Measurements from ENCODE around the gene LMX1B.
A peak's percentile ranks its signal among the peaks of the same experiment; 100 is the strongest.
"Not testable (repeated sequence)": the region's sequence is repeated elsewhere in the genome, so short reads cannot be mapped to it uniquely, and the experiment has no call there.

LMX1B gene

GRCh38 chr9:126700903-126701812 lies 87.4 kb downstream of the LMX1B start:
- no peak for DNase-seq

GRCh38 chr9:126701813-126702140 lies 88.0 kb downstream of the LMX1B start:
- DNase-seq = no peak

DNA sequence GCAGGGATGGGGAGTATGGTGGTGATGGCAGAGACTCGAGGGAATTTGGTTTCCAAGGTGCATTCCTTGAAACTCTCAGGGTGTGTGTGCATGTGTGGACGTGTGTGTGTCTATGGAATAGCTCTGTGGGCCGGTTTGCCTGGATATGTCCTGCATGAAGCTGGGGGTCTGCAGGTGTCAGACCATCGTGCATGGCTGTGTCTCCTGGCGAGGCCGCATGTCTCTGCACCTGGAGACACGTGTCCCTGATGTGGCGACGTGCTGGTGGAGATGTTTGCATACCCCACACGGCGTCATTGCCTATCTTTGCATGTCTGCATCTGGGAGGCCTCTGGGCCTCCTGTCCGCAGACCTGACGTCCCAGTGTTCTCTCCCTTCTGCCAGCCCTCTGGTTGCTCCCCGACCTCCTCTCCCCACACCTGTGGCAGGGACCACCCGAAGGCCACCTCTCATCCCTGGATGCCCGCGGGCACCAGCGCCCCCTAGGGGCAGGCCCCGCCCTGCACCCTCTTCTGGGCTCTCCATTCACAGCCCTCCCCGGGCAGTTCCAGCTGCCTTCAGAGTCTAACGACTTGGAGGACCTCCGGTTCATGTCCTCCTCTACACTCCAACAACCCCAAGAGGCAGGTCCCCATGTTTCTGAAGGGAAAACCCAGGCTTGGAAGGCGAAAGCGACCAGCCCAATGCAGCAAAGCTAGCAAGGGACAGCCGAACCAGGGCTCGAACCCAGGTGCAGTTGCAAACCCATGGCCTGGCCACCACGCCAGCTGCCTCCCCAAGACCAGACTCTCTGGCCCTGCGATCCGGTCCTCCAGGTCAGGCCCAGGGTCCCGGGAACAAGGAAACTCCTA lies 88.6 kb downstream of the LMX1B start:
- DNase-seq = no peak

DNA sequence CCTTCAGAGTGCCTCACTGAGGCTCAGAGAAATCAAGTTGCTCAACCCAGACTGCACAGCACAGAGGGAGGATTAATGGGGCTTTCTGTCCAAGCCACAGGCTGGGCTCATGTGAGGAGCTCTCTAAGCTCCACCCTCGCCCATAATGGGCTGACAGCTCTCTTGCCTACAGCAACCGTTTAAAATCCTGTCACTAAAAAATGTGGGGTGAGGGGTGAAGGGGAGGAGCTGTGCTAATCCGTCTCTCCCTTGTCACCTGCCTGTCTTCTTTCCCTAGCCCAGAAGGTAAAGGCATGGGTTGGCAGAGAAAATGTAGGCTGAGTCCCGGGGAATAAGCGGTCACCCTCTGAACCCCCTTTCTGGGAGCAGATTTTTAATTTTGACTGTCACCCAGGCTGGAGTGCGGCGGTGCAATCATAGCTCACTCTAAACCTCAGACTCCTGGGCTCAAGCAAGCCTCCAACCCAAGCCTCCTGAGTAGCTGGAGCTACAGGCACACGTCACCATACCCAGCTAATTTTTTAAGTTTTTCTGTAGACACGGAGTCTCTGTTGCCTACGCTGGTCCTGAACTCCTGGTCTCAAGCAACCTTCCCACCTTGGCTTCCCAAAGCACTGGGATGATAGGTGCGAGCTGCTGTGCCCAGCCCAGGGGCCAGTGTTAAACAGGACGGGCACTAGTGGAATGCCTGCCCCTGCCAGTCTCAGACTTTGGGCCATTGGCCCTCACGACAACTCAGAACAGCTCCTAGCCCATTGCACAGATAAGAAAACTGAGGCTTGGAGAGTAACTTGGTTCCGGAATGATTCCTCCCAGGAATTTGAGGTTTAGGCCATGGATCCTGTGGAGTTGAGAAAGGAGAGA lies 89.5 kb downstream of the LMX1B start:
- no peak for DNase-seq

DNA sequence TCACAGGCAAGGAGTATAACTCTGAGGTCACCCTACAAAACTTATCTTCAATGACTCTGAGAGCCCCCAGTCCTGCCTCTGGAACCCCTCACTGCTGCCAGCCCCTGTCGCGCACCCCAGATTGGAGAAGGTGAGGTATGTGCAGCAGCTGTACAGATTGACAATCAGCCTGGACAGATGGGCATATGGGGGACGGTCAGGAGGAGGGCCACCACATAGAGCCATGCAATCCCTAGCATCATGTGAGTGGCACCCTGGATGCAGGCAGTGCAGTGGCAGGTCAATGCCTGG lies 90.1 kb downstream of the LMX1B start:
- DNase-seq = no peak

GRCh38 chr9:126704157-126704891 lies 90.6 kb downstream of the LMX1B start:
- DNase-seq = no peak

DNA sequence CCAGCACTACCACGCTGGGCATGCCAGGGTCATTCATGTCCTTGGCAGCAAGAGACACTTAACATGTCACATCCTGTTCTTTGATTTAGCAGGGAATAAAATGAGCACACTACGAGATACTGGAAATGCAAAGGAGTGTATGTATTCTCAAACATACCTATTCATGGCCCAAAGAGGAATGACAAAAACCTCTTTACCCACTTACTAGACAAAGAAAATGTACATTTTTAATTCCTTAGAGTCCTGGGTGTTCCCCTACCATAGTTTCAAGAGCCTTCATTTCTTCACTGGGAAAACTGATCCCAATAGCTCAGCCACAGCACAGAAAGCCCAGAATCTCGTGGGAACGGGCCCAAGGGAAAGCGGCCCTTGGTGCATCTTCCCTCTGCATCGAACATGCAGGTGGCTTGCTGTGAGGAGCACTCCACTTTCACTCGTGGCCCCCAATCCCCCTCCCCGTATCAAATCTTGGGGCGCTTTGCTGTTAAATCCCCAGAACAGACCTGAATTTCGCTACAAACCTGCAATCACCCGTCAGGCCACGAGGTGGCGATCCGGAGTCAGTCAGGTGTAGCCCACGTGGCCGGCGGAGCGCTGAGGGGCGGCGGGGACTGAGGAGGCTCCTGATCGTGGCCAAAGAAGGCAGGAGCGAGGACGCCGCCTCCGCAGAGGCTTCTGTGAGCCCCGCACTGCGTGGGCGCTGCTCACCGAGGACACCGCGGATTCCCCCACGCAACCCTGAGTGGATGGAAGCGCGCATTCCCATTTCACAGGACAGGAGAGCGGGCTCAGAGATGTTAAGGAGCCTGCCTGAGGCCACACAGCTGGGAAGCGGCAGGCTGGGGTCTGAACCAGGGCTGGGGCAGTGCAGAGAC lies 91.4 kb downstream of the LMX1B start:
- DNase-seq = peak; percentile 16

DNA sequence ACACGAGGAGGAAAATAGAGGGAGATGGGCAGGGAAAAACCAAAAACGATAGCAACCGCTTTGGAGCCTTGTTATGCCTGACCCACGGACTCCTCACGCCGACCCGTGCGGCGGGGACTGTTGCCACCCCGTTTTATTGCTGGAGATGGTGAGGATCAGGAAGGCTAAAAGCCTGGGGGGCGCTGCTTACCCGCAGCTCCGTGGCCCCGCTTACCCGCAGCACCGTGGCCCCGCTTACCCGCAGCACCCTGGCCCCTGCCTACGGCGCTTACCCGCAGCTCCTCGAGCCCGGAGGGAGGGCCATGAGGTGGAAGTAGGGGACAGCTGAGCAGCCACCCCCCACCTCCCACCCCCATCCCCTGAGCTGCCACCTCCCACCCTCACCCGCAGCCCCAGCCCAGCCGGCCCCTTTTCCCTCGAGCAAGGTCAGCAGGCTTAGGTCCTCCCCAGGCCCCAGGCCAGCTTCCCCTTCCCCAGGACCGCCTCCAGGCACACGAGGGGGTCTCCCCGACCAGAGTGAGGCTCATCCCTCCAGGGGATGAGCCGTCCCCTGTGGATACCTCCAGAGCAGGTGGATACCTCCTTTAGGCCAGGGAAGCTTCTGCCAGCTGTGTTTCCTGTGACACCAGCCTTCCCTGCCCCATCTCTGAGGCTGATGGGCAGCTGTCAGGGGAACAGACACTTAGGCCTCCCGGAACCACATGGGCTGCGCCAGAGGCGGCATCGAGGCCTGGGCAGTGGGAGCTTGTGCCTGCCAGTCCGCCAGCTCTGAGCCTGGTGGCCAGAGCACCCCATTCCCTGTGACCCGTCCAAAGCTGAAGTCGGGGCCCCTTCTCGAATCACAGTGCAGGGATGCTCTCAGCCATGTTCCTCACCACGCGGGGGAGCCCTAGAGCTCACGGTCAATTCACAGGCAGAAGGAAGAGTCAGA lies 92.3 kb downstream of the LMX1B start:
- DNase-seq = no peak

- no peak for DNase-seq
Observed at GRCh38 chr9:126706698-126707053, 92.9 kb downstream of the LMX1B start.

DNA sequence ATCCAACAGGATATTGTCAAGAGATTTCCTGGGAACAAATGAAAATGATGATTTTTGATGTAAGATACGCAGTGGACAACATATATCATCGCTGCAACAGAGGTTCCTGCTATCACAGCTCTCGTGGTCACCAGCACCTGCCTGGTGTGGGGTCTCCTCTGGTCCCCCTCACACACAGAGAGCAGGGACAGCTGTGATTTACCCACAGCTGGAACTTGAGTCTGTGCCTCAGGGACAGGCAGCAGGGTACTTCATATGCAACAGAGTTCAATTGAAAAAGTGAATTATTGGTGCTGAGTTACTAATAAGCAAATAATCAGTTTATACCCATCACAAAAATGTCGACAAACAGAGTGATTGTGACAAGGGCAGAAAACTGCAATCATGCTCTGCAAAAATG lies 93.4 kb downstream of the LMX1B start:
- no peak for DNase-seq

DNA sequence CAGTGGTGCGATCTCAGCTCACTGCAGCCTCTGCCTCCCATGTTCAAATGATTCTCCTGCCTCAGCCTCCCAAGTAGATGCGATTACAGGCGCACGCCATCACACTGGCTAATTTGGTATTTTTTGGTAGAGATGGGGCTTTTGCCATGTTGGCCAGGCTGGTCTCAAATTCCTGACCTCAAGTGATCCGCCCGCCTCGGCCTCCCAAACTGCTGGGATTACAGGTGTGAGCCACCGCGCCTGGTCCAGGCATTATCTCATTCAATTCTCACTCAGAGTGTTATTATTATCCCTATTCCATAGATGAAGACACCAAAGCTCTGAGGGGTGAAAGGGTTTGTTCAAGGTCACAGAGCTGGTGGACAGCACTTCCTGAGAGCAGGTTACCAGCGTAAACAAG lies 94.0 kb downstream of the LMX1B start:
- DNase-seq = not testable (repeated sequence)

DNA sequence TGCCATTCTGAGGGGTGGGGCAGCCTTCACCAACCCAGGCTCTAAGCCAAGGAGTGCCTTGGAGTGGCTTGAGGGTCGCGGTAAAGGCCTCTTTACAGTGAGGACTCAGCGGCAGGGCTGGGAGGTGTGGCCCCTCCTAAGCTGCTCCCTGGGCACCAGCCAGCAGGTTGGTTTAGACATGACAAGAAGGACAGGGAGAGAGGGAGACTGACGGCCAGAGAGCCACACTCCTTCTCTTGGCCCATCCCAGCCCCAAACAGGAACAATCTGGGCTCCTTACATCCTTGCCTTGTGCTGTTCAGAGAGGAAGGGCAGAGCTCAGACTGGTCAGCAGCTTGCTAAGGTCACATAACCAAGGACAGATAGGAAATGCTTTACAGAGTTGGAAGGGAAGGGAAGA lies 94.5 kb downstream of the LMX1B start:
- no peak for DNase-seq

DNA sequence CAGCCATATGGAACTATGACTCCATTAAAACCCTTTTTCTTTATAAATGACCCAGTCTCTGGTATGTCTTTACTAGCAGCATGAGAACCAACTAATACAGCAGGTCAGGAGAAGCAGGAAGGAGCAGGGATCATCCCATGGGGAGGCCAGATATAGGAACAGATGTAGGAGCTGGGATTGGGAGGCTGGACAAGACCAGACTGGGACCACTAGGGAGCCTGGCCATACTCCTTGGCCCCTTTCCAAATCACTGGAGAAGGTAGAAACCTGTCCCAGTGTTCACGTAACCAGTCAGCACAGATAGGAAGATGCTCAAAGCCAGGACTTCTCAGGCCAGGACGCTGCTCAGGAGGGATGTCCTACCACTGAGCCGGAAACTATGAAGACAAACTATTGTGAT lies 95.5 kb downstream of the LMX1B start:
- DNase-seq = no peak

- no peak for DNase-seq
Observed at GRCh38 chr9:126715382-126715781, 101.7 kb downstream of the LMX1B start.

GRCh38 chr9:126717441-126717840 lies 103.7 kb downstream of the LMX1B start:
- DNase-seq = not testable (repeated sequence)

GRCh38 chr9:126719618-126720031 lies 105.9 kb downstream of the LMX1B start:
- DNase-seq = peak; percentile 80

DNA sequence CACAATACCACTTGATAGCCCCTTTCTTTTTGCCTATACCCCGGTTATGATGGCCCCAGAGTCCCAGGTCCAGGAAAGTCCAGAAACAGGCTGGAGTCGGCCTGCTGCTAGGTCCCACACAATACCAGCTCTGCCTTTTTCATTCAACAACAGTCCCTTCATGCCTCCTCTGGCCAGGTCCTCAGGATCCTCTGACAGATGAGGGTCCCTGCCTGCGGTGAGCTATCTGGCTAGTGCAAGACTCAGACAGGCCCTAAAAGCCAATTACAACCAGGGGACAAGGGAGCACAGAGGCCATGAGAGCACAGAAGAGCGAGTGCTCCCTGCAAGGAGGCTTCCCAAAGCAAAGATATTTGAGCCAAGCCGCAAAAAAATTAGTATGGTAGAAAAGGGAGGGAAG lies 106.3 kb downstream of the LMX1B start:
- no peak for DNase-seq

- DNase-seq = no peak
Observed at GRCh38 chr9:126720661-126721563, 107.2 kb downstream of the LMX1B start.

- DNase-seq = no peak
Observed at GRCh38 chr9:126721564-126721981, 107.8 kb downstream of the LMX1B start.
